GM21423 (cell line): ENCODE results near the gene PRDM8.
"Not testable (repeated sequence)": the region's sequence is repeated elsewhere in the genome, so short reads cannot be mapped to it uniquely, and the experiment has no call there.

Experiments
- ATAC-seq: cut with Tn5 transposase; IDR thresholded peaks from one replicate; pipeline ENCODE4 v1.9.1; 2021; ENCODE audit warnings: mild to moderate bottlenecking, moderate library complexity; ENCODE audit not compliant: unreplicated experiment

Gene PRDM8

DNA sequence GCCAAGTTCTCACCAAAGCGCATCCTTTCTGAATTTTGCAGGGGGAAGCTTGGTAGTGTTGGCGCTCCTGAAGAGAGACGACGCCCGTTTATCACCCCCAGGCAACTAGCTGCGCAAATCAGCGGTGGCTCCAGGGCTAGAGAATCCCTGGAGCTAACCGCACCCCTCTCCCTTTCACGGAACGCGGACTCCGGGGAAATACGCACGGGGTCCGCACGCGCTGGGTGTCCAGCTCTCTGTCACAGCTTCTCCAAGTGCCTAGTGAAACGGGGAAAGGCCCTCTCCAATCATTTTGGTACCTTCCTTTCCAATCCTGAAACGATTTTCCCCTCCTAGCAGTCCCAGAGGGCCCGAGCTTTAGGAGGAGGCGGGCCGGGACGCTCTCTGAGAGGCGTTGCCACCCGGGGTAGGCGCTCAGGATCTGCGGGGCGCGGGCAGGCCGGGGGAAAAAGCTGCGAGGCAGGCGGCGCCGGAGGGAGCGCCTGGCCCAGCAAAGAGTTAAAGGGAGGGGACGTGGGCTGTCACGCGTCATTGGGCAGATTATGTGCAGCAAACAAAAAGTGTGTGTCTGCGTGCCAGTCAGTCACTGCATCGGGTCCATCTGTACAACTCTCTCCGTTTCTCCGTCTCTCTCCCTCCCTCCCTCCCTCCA, at the start of gene PRDM8:
Gene PRDM8 (plus strand): TSS at position 582 of the 652 bp plus-strand sequence. CDS start 2,578 bp downstream, outside the sequence.
- ATAC-seq, result no peak

DNA sequence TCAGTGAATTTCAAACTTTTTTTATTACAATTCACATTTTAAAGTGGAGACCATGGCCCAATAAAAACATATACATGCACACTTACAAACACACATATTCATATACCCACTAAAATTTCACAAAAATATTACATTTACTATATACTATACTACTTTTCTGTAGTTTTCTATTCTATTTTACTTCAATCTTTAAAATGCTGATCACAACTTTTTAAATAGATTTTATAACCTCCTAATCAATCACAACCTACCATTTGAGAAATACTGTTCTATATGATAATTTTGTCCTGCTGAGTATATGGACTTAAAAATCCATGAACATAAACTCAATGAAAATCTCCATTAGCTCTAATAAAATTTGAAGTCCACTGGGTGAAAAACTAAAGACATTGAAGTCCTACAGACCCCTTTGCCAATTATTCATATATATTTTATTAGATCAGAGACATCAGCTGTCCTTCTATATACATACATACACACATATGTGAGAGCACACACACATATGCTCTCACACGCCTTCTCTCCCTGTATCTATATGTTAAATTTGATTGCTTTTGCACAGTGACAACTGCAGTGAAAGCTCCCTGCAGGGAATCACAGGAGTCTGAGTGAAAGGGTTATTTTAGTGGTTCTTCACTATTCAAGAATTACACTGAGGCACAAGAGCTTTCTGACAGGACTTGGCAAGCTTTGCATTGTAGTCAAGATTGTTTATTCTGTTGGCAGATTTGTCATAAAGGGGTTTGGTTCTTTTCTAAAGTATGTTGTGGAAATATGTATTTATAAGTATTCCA, 46.7 kb upstream of the PRDM8 start:
- no peak for ATAC-seq

DNA sequence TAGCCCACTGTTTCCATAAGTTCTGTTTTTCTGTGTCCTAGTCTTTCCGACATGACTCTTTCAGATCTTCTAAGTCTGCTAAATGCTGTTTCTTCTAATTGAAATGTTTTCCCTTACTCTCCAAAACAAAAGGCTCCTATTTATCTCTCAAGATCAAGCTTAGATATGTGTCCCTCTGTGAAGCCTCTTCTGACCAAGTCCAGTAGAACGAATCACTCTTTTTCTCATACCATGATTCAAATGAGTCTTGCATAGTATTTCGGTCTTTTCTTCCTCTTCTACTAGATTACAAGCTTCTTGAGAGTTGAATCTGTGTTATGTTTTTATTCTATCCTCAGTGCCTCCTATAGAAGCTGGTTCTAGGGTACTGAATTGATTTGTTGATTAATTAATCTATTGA, 45.3 kb upstream of the PRDM8 start:
- no peak for ATAC-seq

DNA sequence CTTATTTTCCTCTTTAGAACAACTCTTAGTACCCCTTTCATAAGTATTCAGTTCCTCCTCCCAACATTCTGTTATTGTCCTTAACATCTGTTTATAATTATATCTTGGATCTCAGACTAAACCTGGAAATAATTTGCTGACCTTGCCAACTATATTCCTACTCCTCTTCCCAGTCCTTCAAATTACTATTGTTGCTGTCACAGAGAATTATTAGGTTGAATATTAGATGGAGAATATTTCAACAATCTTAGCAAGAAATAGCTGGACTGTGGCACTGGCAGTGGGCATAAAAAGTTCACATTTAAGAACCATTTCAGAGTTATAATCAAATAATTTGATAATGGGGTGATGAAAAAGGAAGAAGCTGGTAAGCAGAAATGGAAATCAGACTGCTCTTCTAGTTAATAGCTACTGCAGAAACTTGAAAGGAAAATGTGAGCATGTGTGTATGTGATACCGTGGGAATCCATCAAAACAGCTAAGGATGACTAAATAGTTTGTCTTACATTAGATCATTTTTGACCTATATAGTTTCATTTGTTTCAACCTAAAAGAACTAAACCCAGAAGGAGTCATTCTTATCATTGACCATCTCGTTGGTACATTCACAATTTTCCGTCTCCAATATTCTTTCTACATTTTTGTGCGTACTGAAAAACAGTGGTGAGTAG, 43.3 kb upstream of the PRDM8 start:
- no peak for ATAC-seq

DNA sequence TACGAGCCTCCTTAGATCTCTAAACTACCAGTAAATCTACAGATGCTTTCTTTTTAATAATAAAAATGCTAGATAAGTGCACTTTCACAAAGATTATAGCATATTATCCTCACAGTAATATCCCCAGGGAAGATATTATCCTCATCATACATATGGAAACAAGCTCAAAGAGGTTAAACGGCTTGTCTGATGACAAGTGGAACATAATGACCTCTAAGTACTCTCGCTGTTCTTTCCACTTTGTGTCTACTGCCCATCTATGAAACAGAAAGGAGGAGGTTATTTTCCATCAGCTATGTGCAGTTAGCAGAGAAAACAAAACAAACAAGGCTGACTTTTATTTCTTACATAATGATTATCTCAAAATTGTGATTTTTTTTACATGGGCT, 42.8 kb upstream of the PRDM8 start:
- ATAC-seq, result no peak

DNA sequence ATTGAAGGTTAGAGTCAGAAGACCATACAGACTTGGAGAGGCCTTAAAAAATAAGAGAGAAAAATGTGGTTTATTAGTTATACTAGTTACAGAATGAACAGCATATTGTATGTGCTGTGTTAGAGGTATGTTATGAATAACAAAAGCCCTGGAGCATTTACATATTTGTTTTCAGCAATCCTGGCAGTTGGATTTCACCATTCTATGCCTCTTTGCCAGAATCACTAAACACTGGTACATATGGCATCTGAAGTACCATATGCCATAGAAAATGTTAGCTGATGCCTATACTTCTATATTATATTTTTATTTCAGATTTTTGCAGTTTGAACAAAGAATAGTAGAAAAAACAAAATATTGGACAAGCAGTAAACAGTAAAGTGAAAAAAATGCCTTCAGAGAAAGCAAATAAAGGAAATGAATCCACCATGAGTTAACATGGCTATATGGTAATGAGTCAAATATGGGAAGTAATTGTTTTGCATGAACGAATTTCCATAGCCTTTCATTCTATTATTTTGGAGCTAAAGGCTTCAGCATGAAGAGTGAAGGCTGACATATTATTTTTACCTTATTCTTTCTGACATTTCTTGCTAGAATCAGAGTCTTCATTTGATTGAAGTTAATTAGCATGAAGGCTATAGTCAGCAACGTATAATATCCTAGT, 41.9 kb upstream of the PRDM8 start:
- ATAC-seq, result no peak

DNA sequence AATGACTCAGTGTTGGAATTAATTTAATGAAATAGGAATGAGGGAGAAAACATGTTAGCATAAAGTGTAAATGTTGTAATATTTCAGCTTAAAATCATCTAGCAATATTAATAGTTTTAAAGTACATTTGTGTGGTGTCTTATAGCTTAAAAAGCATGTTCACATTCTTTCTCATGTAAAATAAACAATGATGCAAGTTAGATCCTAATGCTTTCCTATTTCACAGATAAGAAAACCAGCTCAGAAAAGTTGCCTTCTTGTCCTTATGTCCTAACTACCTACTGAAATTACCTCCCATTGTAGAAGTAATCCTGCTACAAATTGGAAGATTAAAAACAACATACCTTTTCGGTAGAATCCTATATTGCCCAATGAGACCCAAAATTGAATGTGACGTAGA, 40.9 kb upstream of the PRDM8 start:
- no peak for ATAC-seq

DNA sequence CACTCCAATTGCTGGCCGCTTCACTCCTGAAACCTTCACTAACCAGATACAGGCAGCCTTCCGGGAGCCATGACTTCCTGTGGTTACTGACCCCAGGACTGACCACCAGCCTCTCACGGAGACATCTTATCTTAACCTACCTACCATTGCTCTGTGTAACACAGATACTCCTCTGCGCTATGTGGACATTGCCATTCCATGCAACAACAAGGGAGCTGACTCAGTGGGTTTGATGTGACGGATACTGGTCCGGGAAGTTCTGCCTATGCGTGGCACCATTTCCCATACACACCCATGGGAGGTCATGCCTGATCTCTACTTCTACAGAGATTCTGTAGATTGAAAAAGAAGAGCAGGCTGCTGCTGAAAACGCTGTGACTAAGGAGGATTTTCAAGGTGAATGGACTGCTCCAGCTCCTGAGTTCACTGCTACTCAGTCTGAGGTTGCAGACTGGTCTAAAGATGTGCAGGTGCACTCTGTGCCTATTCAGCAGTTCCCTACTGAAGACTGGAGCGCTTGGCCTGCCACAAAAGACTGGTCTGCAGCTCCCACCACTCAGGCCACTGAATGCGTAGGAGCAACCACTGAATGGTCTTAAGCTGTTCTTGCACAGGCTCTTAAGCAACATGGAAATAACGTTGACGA, 35.8 kb upstream of the PRDM8 start:
- no peak for ATAC-seq

DNA sequence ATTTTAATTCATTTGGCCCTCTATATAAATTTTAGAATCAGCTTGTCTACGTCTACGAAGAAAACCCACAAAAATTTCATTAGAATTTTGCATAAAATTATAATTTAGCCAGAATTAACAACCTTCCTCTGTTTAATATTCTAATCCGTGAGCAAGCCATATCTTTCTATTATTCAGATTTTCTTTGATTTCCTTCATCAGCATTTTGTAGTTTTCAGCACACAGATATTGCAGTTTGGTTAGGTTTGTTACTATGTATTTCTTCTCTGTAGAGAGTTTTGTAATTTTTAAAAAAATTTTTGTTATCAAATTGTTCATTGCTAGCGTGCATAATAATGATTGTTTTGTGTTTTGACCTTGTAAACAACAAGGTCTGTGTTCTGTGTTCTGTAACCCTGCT, 34.9 kb upstream of the PRDM8 start:
- ATAC-seq, result no peak

DNA sequence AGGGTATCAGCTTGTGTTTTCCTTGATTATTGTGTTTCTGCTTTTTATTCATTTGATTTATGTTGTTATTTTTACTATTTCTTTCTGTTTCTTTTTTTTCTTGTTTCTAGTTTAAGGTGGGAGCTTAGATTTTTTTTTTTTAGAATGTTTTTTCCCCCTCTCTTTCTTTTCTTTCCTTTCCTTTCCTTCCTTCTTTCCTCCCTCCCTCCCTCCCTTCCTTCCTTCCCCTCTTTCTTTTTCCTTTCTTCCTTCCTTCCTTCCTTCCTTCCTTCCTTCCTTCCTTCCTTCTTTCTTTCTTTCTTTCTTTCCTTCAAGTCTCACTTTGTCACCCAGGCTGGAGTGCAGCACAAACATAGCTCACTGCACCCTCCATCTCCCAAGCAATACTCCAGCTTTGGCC, 31.4 kb upstream of the PRDM8 start:
- ATAC-seq, result no peak

DNA sequence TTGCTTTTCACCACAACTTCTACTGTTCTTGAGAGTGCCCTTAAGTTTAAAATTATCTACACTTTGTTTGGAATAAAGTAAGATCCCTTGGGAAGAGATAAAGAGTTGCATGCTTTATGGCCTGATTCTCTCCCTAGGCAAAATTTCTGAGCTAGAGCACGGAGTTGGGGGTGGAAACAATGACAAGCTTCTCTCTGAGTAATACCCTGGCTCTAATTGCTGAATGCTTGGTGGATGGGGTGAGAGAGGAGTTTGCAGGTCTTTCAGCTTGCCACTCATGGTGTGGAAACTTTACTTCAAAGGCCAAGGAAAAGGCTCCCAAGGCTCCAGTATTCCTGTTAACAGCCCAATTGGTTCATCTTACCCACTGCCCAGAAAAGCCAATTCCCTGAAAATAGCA, 26.1 kb upstream of the PRDM8 start:
- ATAC-seq, result no peak

DNA sequence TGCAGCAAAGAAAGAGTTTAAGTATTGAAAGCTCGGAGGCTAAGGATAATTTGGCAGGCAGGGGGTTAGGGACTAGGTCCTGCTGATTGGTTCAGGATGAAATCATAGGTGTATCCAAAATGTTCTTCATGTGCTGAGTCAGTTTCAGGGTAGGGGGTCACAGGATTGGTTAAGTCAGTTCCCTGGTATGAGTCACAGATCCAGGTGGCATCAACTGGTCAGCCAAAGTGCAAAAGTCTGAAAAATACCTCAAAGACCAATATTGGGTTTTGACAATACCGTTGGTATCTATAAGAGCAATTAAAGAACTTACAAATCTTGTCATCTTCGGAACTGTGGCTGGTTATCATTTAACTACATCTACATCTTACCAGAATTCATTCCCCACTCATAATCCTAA, 25.6 kb upstream of the PRDM8 start:
- ATAC-seq, result peak; percentile 15

DNA sequence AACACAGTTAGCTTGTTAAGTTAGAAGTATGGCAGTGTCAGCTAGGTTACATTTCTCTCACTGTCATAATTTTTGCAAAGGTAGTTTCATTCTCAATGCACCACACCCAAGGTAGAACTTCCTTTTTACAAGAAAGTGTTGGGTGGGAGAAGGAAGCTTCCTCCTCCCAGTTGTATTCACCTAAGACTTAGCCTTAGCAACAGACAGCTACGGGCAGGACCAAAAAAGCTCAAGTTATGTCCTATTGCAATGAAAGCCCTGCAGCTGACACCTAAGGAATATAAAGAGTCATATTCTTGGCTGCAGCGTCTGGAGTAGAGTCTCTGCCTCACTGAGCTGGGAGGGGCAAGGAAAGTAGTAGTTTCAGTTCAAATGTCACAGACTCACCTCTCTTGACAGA, 25.1 kb upstream of the PRDM8 start:
- peak; percentile 71 for ATAC-seq

DNA sequence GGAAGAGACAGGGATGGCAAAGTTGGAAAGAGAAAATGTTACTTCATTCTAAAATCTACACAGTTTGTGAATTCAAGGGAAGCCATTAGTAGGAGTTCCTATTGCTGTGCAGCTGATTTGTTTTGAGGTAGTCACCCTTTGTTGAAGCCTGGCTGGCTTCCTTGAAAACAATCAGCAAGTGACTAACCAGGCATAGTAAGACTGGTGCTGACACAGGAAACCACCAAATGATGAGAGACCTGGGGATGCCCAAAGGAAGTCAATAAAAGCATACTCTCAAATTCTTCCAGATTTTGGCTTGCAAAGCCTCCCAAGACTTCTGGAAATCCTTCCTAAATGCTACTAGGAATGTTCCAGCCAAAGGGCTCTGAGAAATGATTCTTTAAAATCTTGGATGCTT, 23.9 kb upstream of the PRDM8 start:
- ATAC-seq, result peak; percentile 86

DNA sequence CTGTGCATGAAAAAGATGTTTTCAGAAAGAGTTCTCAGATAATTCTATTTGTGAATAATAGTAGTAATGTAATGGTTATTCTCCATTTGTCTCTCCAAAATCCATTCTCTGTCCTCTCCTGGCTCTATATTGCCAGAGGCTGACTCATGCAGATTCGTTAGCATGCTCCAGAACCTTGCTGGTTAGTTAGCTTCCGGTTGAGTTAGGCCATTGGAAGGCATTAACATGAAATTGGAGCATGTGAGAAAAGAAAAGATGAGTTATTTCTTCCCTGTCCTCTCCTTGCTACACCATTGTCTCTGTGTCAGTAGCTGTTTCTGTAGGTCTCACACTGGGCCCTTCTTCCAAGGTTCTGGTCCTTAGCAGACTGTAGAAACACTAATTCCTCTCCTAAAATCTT, 23.5 kb upstream of the PRDM8 start:
- ATAC-seq, result no peak

DNA sequence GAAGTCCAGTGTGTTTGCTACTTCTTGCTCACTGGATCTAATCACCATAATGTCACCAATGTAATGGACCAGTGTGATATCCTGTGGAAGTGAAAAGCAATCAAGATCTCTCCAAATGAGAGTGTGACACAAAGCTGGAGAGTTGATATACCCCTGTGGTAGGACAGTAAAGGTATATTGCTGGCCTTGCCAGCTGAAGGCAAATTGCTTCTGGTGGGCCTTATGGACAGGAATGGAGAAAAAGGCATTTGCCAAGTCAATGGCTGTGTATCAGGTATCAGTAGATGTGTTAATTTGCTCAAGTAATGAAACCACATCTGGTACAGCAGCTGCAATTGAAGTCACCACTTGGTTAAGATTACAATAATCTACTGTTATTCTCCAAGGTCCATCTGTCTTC, 19.5 kb upstream of the PRDM8 start:
- not testable (repeated sequence) for ATAC-seq

DNA sequence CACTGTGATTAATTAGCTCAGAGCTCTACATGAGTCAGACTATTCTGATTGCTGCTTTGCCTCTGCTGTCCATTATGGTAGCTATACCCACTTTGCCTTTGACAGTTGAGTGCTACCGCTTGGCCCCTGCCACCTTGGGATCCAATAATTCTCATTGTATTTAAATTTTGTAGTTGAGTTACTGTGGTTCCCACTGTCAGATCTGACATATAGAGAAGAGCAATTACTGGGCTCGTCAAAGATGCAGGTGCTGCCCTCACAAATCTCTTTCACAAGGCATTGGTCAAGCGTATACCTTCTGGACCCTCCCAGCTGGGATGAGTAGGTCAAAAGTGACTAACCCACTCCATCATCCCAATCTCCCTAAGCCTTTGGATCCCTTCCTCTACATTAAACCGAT, 18.3 kb upstream of the PRDM8 start:
- ATAC-seq, result no peak

DNA sequence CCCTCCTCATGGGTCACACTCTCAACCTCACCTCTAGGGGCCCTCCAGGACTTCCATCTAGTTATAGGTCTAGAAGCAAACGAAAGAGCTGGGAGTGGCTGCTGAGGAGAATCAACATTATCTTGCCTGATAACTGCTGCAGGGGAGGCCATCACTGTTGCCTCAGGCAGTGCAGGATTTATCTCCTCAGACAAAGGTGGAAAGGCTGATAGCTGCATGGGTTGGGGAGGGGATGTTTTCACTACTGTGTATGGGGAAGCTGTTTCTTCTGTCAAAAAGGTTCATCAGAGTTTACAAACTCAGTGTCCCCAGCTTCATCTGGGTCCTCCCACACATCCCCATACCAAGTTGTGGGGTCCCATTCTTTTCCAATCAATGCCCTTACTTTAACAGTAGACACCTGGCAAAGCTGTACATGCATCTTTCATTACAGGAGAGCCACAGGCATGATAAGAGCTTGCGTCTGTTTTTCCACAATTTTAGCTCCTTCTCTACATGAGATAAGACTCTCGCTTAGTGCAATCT, 17.6 kb upstream of the PRDM8 start:
- no peak for ATAC-seq

DNA sequence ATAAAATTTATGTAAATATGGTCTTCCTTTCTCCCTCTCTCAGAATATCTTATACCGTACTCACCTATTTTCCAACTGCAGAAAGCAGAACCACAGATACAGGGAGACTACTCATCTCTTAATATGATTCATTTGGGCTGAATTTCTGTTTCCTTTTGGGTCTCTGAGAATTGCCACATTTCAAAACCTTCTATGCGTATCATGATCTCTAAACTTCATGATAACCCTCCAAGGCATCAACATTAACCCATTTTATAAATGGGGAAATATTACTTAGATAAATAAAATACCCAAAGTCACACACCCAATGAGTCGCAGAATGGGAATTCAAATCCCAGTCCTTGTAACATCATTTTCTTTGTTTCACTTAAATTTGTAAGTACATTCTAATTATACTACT, 16.6 kb upstream of the PRDM8 start:
- ATAC-seq, result no peak

DNA sequence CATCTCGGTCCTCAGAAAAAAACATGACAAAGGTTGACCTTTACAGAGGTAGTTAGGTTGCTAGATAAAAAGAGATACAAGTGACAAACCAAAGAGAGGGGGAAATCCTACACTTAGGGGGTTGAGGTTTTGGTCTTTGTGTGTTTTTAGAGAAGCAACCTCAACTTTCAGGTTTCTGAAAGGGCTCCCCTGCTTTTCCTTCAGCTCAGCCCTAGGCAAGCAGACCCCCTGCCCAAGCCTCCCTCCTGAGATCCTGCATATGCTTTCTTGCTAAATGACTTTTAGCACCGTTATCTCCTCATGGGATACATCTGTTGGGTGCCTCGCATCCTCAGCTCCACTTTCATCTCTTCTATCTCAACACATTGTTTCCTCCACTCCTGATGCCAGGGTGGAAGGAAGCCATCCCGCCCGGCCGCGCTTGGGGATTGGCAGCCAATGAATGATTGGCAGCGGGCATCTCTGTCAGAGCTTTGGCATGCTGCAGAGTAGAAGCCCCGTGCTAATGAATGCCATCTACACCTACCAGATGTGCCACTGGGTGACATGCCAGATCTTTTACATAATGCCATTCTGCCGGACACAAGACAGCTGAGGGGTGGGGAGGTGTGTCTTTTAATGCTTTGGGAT, 15.0 kb upstream of the PRDM8 start:
- peak; percentile 25 for ATAC-seq
